ENCODE data around the gene GAB2.

DNA sequence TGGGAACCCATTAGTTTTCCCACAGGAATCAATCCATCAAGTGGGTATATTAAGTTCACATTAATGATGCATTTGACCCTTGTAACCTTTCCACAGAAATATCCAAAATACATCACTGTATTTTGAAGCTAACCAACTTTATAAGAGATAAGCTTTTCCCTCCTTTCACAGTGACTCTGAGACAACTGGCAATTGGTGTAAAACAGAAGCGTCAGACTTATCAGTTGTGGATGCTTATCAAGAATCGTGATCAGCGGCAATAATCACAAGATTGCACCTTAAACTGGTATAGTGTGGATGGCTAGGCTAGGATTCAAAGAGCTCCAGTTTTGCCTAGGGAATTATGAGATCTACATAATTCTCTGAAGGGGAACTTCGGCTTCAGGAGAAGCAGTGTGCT lies 155.8 kb downstream of the GAB2 start:
- TF ChIP-seq, protein P1, sequence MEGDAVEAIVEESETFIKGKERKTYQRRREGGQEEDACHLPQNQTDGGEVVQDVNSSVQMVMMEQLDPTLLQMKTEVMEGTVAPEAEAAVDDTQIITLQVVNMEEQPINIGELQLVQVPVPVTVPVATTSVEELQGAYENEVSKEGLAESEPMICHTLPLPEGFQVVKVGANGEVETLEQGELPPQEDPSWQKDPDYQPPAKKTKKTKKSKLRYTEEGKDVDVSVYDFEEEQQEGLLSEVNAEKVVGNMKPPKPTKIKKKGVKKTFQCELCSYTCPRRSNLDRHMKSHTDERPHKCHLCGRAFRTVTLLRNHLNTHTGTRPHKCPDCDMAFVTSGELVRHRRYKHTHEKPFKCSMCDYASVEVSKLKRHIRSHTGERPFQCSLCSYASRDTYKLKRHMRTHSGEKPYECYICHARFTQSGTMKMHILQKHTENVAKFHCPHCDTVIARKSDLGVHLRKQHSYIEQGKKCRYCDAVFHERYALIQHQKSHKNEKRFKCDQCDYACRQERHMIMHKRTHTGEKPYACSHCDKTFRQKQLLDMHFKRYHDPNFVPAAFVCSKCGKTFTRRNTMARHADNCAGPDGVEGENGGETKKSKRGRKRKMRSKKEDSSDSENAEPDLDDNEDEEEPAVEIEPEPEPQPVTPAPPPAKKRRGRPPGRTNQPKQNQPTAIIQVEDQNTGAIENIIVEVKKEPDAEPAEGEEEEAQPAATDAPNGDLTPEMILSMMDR (IDR thresholded peaks at IDR 0.05): no peak
- no peak for TF ChIP-seq POLR2A (IDR thresholded peaks at IDR 0.05)

Measured in lower leg skin (tissue), 3 donors.